Endothelial cell of umbilical vein (primary cell): ENCODE results near the gene COLEC11. TPM values are rescaled to one million over a fixed set of nuclear protein-coding genes. Genes with fewer than 3 reads are reported as not detected.

ENCODE experiments used
- BruUV-seq: library from RNA; stranded (reverse); fragments of 400-500 nt; replicated peaks from 2 replicates; lab custom pipeline; 2021; lab: Mats Ljungman, UMichigan
- CTCF ChIA-PET: fragments of 300-600, 350-600 bp; sonication (Branson Sonifier 250); formaldehyde crosslinking; loops from one replicate; lab custom pipeline; 2021; ENCODE audit warnings: antibody characterized with exemption, inconsistent platforms; lab: Charles Lee
- POLR2A ChIA-PET: fragments of 300-600, 350-600 bp; sonication (Branson Sonifier 250); formaldehyde crosslinking; loops from one replicate; lab custom pipeline; 2021; ENCODE audit warnings: antibody characterized with exemption, inconsistent platforms; lab: Charles Lee
- DNase-seq: peaks from one replicate; pipeline ENCODE4 v3.0.0-alpha.2; 2011; ENCODE audit warnings: low read depth, low spot score
- FAIRE-seq: peaks from 2 replicates; lab custom pipeline; 2011; peaks lifted over from hg19 to GRCh38; lab: Jason Lieb, UNC
- H2AFZ ChIP-seq: 2 replicates; pipeline ENCODE4 v1.6.0; 2012; ENCODE audit warnings: low read depth, low read length, control low read depth, inconsistent platforms
- H3K27ac ChIP-seq: 2 replicates; pipeline ENCODE4 v1.5.1; 2011; ENCODE audit warnings: low read depth, mild to moderate bottlenecking, control low read depth, low read length, moderate library complexity; ENCODE audit not compliant: insufficient read depth
- H3K27me3 ChIP-seq, 2 experiments: 2 replicates each; pipeline versions ENCODE4 v1.6.0 to v1.6.1; 2011; ENCODE audit warnings: low read length in 2 of 2, mixed read lengths in 1 of 2; ENCODE audit not compliant: control insufficient read depth in 2 of 2, insufficient read depth in 2 of 2
- H3K36me3 ChIP-seq, 2 experiments: 2 replicates in 1 of 2; 3 replicates in 1 of 2; pipeline ENCODE4 v1.5.1; 2011; ENCODE audit warnings: low read length in 2 of 2, mild to moderate bottlenecking in 1 of 2, moderate library complexity in 1 of 2; ENCODE audit not compliant: control insufficient read depth in 2 of 2, insufficient read depth in 2 of 2; ENCODE audit errors: extremely low read depth in 1 of 2
- H3K4me1 ChIP-seq: 3 replicates; pipeline ENCODE4 v1.5.1; 2011; ENCODE audit warnings: mild to moderate bottlenecking, low read length; ENCODE audit not compliant: control insufficient read depth, insufficient read depth; ENCODE audit errors: extremely low read depth
- H3K4me2 ChIP-seq: 2 replicates; pipeline ENCODE4 v1.6.1; 2011; ENCODE audit warnings: low read length, control low read depth, mixed read lengths; ENCODE audit not compliant: insufficient read depth
- H3K4me3 ChIP-seq, 3 experiments: fragments of 200-600 bp in 1 of 3; sonication (generic), shearing (Covaris generic) in 1 of 3; replicated peaks in 1 of 3; 2 replicates each; pipeline ENCODE4 v1.5.1; 2011 to 2016; ENCODE audit warnings: control low read depth in 3 of 3, low read length in 3 of 3, mild to moderate bottlenecking in 2 of 3, inconsistent platforms in 1 of 3, low read depth in 1 of 3, moderate library complexity in 1 of 3; ENCODE audit not compliant: insufficient read depth in 1 of 3
- H3K79me2 ChIP-seq: 2 replicates; pipeline ENCODE4 v1.6.0; 2012; ENCODE audit warnings: low read length, inconsistent platforms; ENCODE audit not compliant: control insufficient read depth, insufficient read depth
- H3K9ac ChIP-seq: replicated peaks from 2 replicates; pipeline ENCODE3; 2011; ENCODE audit warnings: low read length, control low read depth; ENCODE audit not compliant: insufficient read depth; ENCODE audit errors: extremely low read depth
- H3K9me1 ChIP-seq: replicated peaks from 3 replicates; pipeline ENCODE4 v1.6.0; 2011; ENCODE audit warnings: mild to moderate bottlenecking, low read length; ENCODE audit not compliant: control insufficient read depth, insufficient read depth; ENCODE audit errors: extremely low read depth
- H3K9me3 ChIP-seq: replicated peaks from 2 replicates; pipeline ENCODE4 v1.5.1; 2012; ENCODE audit warnings: low read length, inconsistent platforms; ENCODE audit not compliant: control insufficient read depth, insufficient read depth
- H4K20me1 ChIP-seq: replicated peaks from 2 replicates; pipeline ENCODE3; 2011; ENCODE audit warnings: mild to moderate bottlenecking, low read length; ENCODE audit not compliant: control insufficient read depth, insufficient read depth; ENCODE audit errors: extremely low read depth
- EZH2 ChIP-seq: IDR thresholded peaks from 2 replicates; pipeline ENCODE4 v1.6.1; 2012; ENCODE audit warnings: borderline replicate concordance, low read depth, mild to moderate bottlenecking, moderate library complexity, low read length, inconsistent platforms; ENCODE audit not compliant: severe bottlenecking
- FOS ChIP-seq: IDR thresholded peaks from 2 replicates; pipeline ENCODE4 v1.6.1; 2011; ENCODE audit warnings: mild to moderate bottlenecking, low read length, moderate library complexity, borderline replicate concordance; ENCODE audit not compliant: insufficient read depth
- GATA2 ChIP-seq: IDR thresholded peaks from 2 replicates; pipeline ENCODE4 v1.7.0; 2011; ENCODE audit warnings: low read depth, mild to moderate bottlenecking, moderate library complexity, mixed read lengths, low read length; ENCODE audit not compliant: insufficient read length, insufficient read depth
- JUN ChIP-seq: IDR thresholded peaks from 2 replicates; pipeline ENCODE4 v1.6.1; 2011; ENCODE audit warnings: borderline replicate concordance, low read depth; ENCODE audit not compliant: insufficient read length, insufficient read depth
- MYC ChIP-seq: IDR thresholded peaks from one replicate; pipeline ENCODE4 v1.6.1; 2011; ENCODE audit warnings: mild to moderate bottlenecking, low read depth, low read length
- POLR2A ChIP-seq: IDR thresholded peaks from 2 replicates; pipeline ENCODE4 v1.6.1; 2012; ENCODE audit warnings: low read depth, mild to moderate bottlenecking, control low read depth, low read length
- POLR2AphosphoS5 ChIP-seq: IDR thresholded peaks from 2 replicates; pipeline ENCODE4 v1.6.1; 2012; ENCODE audit warnings: low read depth, mild to moderate bottlenecking, control low read depth, low read length, moderate library complexity; ENCODE audit not compliant: insufficient read depth
- dilution Hi-C: fragments of 300-500 bp; cut with MboI; formaldehyde crosslinking; loops from one replicate; pipeline ENCODE4 v1.15.0; 2019; ENCODE audit warnings: low sequenced_read_pairs; ENCODE audit not compliant: extremely low pct_ligation_motif_present
- intact Hi-C: fragments of 100-400 bp; cut with micrococcal nuclease; formaldehyde crosslinking; loops from one replicate; pipeline ENCODE4 v1.10.0; 2022
- polyA plus RNA-seq, 4 experiments: library from polyadenylated mRNA; depleted of rRNA in 3 of 4; stranded (reverse) in 3 of 4; unstranded in 1 of 4; fragments of >200 nt; gene quantifications; 2 replicates each; pipeline versions ENCODE4 v1.2.1 to v1.2.3, GENCODE V29; 2011 to 2012; ENCODE audit warnings: missing spikeins in 1 of 4
- total RNA-seq: library from RNA; stranded (reverse); gene quantifications from 2 replicates; pipeline ENCODE4 v1.2.3, GENCODE V29; 2021
- TF ChIP-seq, protein P1 (sequence below): IDR thresholded peaks from 2 replicates; pipeline ENCODE4 v1.6.1; 2011; ENCODE audit not compliant: insufficient read depth, insufficient read length
- TF ChIP-seq, protein P2 (sequence below), 2 donors: IDR thresholded peaks; 1 replicate in 1 of 2; 2 replicates in 1 of 2; pipeline ENCODE4 v1.5.1; 2011; ENCODE audit warnings: low read length in 2 of 2, mild to moderate bottlenecking in 2 of 2, moderate library complexity in 2 of 2, control low read depth in 1 of 2, inconsistent platforms in 1 of 2, low read depth in 1 of 2; ENCODE audit not compliant: insufficient read depth in 1 of 2; ENCODE audit errors: extremely low read depth in 1 of 2

The COLEC11 gene
- total and polyA plus RNA-seq, 2 donors (not counting 3 experiments of a cell fraction or from before 2014, with no cell fraction given): 0.15 TPM; not detected in 1

DNA sequence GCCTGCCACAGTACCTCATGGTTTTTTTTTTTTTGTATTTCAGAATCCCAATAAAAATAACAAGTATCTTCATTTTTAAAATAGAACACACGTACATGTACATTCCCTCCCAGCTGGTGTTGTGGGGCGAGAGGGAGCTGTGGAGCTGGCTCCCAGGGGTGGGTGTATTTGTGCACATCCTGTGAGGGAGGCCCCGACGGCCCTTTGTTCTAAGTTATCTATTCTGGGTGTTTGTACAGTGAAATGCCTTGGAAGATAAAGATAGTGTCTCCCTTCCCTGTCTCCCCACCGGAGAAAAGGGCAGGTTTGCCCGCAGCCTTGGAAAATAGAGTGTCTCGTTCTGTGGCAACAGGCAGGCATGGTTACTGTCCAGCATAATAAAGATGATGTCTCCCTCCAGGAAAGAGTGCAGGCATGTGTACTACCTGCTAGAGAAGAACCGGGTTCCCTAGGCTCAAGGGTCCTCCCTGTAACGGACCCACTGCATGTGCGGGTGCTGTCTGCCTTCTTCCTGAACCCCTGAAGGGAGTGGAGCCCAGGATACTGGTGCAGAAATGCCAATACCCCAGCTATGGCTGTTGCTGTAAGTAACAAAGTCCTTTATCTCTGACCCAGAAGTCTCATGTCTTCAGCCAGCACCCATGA is 51.0 kb downstream of the COLEC11 start:
- H3K9me1 ChIP-seq: no peaks in the 10 kb centered on the region
- no peaks in the 10 kb centered on the region for H3K4me1 ChIP-seq
- FAIRE-seq: no peak
- no peak overlapping the region for H3K9ac ChIP-seq
- DNase-seq: no peak
- H3K36me3 ChIP-seq: no peaks in the 10 kb centered on the region
- TF ChIP-seq POLR2AphosphoS5: no peak
- no peak for TF ChIP-seq EZH2
- no peak for TF ChIP-seq FOS
- no peak for TF ChIP-seq GATA2
- TF ChIP-seq, protein P1, sequence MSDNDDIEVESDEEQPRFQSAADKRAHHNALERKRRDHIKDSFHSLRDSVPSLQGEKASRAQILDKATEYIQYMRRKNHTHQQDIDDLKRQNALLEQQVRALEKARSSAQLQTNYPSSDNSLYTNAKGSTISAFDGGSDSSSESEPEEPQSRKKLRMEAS: no peak
- TF ChIP-seq MYC: no peak
- no peak for TF ChIP-seq JUN
- TF ChIP-seq, protein P2, sequence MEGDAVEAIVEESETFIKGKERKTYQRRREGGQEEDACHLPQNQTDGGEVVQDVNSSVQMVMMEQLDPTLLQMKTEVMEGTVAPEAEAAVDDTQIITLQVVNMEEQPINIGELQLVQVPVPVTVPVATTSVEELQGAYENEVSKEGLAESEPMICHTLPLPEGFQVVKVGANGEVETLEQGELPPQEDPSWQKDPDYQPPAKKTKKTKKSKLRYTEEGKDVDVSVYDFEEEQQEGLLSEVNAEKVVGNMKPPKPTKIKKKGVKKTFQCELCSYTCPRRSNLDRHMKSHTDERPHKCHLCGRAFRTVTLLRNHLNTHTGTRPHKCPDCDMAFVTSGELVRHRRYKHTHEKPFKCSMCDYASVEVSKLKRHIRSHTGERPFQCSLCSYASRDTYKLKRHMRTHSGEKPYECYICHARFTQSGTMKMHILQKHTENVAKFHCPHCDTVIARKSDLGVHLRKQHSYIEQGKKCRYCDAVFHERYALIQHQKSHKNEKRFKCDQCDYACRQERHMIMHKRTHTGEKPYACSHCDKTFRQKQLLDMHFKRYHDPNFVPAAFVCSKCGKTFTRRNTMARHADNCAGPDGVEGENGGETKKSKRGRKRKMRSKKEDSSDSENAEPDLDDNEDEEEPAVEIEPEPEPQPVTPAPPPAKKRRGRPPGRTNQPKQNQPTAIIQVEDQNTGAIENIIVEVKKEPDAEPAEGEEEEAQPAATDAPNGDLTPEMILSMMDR (IDR thresholded peaks at IDR 0.05; ENCODE audit: extremely low read depth in 1 of 2, insufficient read depth in 1 of 2, low read depth in 1 of 2, low read length in 2 of 2): no peak
- no peak for TF ChIP-seq POLR2A
- H3K27ac ChIP-seq: no peak overlapping the region
- no peaks in the 10 kb centered on the region for H3K27me3 ChIP-seq
- intact Hi-C loops: no loop called here
- dilution Hi-C loops: no loop called here
- H4K20me1 ChIP-seq: no peaks in the 10 kb centered on the region
- ChIA-PET POLR2A (no interaction called here), CTCF (no interaction called here)
- no TSS peak for BruUV-seq
- H3K4me3 ChIP-seq: no peak overlapping the region
- no peaks in the 10 kb centered on the region for H3K79me2 ChIP-seq
- H3K9me3 ChIP-seq: no peaks in the 10 kb centered on the region
- no peak overlapping the region for H3K4me2 ChIP-seq
- H2AFZ ChIP-seq: no peak overlapping the region
